Measurements from ENCODE around the gene NOS1.

Gene NOS1

GRCh38 chr12:117166107-117166506, 195.3 kb downstream of the NOS1 start:
- no peak for DNase-seq

GRCh38 chr12:117165342-117165741, 196.1 kb downstream of the NOS1 start:
- DNase-seq = no peak

GRCh38 chr12:117162633-117163032, 198.8 kb downstream of the NOS1 start:
- no peak for DNase-seq

- DNase-seq = no peak
Observed at GRCh38 chr12:117162167-117162539, 199.3 kb downstream of the NOS1 start.

- DNase-seq = no peak
Observed at GRCh38 chr12:117161460-117162166, 199.8 kb downstream of the NOS1 start.

- DNase-seq = no peak
Observed at GRCh38 chr12:117159674-117160073, 201.8 kb downstream of the NOS1 start.

- no peak for DNase-seq
Observed at GRCh38 chr12:117158911-117159553, 202.4 kb downstream of the NOS1 start.
